HFF-Myc (cell line): ENCODE results near the gene CES2.

Experiments
- DNase-seq: peaks from one replicate; pipeline ENCODE4 v3.0.0-alpha.2; 2011; ENCODE audit warnings: low read depth; ENCODE audit errors: extremely low read depth
- H3K4me3 ChIP-seq: replicated peaks from 2 replicates; pipeline ENCODE4 v1.5.1; 2011; ENCODE audit warnings: low read depth, mild to moderate bottlenecking, control low read depth, low read length
- TF ChIP-seq, protein P1 (sequence below): IDR thresholded peaks from 2 replicates; pipeline ENCODE4 v1.5.1; 2012; ENCODE audit warnings: mild to moderate bottlenecking, low read depth, low read length, control low read depth; ENCODE audit errors: missing control alignments

Gene CES2

DNA sequence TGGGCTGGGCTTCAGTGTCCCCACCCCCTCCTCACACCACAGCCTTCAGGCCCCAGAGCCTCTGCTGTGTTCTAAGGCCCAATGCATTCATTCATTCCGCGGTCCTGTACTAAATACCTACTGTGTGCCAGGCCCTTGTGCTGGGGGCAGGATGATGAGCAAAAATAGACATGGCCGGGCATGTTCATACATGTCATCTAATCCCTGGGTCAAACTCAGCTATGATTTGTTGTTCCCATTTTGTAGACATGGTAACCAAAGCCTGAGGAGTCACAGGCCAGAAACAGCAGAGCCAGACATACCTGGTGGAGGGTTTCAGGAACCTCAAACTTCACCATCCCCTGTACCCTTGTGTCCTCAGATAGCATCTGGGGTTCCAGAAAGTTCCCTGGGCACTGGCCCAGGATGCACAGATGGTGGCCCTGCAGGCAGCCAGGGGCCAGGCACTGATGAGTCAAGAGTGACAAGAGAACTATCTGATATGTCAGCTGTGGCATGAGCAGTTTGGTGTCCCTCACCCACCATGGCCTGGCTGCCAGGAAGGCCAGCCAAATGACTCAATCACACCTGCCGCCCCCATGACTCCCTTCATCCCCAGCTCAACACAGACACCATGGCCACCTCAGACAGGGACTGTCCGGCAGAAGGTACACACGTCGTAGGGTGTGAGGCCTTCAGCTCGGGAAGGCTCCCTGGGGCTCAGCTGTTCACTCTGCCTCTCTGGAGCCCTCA lies 7.2 kb upstream of the CES2 start:
- TF ChIP-seq, protein P1, sequence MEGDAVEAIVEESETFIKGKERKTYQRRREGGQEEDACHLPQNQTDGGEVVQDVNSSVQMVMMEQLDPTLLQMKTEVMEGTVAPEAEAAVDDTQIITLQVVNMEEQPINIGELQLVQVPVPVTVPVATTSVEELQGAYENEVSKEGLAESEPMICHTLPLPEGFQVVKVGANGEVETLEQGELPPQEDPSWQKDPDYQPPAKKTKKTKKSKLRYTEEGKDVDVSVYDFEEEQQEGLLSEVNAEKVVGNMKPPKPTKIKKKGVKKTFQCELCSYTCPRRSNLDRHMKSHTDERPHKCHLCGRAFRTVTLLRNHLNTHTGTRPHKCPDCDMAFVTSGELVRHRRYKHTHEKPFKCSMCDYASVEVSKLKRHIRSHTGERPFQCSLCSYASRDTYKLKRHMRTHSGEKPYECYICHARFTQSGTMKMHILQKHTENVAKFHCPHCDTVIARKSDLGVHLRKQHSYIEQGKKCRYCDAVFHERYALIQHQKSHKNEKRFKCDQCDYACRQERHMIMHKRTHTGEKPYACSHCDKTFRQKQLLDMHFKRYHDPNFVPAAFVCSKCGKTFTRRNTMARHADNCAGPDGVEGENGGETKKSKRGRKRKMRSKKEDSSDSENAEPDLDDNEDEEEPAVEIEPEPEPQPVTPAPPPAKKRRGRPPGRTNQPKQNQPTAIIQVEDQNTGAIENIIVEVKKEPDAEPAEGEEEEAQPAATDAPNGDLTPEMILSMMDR: no peak
- no peak overlapping the region for H3K4me3 ChIP-seq
- no peak for DNase-seq

DNA sequence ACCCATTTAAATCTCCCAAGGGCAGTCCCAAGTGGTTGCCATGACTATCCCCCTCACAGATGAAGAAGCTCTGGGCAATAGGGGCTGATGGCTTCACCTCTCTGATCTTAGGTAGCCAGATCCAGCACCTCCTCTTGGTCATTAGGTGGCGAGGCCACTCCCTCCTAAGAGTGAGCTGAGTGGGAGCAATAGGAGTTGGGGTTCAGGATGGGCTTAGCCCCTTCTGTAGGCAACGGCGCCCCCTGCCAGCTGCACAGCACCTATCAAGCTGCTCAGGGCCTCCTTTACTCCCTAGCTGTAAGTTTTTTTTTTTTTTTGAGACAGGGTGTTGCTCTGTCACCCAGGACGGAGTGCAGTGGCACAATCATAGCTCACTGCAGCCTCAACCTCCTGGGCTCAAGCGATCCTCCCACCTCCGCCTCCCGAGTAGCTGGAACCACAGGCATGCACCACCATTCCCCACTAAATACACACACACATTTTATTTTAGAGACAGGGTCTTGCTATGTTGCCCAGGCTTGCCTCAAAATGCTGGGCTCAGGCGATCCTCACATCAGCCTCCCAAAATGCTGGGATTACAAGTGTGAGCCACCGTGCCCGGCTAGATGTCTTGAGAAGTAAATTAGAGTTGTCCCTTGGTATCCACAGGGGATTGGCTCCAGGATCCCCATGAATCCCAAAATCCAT lies 6.5 kb upstream of the CES2 start:
- no peak overlapping the region for H3K4me3 ChIP-seq
- TF ChIP-seq, protein P1: peak; percentile 46
- DNase-seq: no peak

DNA sequence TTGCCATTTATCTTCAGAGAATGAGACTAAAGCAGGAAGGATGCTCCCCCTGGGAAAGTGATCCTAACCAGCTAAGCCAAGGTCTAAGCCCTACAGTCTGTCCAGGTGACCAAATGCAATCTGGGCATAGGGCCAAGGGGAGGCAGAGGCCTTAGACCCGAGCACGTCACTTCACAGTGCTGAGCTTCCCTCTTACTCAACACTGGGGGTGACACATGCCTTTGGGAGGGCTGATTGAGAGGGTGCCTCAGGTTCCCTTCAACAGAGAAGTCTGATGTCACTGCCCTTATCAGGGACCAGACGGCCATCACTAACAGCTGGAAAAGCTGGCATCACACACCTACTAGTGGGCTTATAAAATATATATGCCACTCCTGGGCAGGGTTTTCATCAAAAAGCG lies 5.1 kb upstream of the CES2 start:
- H3K4me3 ChIP-seq: no peak overlapping the region
- no peak for DNase-seq
- TF ChIP-seq, protein P1: no peak

DNA sequence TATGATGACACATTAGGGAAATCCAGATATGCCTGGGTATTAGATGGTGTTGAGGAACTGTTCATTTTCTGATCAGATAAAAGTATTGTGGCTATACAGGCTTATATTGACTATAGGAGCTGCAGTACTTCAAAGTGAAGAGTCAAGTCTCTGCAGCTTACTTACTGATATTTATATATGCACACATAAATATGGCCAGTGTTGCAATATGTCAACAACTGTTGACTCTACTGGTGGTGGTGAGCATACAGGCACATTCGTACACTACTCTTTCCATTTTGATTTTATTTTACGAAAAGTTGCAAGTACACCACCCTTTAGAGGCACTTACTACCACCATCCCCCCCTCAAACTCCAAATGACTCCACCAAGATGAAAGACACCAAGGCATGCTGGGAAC lies 3.7 kb upstream of the CES2 start:
- no peak overlapping the region for H3K4me3 ChIP-seq
- no peak for DNase-seq
- TF ChIP-seq, protein P1: no peak

DNA sequence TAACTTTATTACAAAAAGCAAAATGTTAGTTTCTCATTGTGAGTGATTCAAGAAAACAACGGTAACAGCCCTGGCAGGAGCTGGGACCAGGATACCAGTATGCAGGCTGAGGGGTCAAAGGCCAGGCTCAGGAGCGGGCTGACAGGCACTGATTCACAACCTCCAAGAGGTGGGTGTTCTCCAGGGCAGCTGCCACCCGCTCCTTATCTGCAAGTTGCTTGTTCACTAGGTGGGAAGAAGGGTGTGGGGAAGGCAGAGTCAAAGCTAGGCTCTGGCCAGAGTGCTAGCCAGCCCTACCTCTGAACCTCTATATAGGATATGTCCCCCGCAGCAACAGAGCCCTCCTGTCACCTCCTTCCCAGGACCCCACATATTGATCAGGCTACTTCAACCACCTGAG lies 3.2 kb upstream of the CES2 start:
- TF ChIP-seq, protein P1: no peak
- no peak for DNase-seq
- no peak overlapping the region for H3K4me3 ChIP-seq

DNA sequence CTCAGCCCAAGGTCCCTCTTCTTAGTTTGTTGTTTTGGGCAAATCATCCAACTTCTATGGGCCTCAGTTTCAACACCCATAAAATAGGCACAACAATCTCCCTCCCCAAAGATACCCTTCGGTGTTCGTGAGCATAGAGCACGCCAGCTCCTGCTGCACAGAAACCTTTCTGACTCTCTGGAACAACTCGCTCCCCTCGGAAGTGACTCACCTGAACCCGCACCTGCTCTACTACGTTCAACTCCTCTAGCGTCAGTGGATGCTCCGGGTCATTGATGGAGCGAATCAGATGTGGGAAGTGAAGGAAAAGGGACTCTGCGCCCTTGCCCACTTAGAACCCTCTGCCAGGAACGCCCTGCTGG lies 1.6 kb upstream of the CES2 start:
- TF ChIP-seq, protein P1: no peak
- no peak for DNase-seq
- H3K4me3 ChIP-seq: peak overlapping the region; percentile 94
